NCI-H460 (cell line): Measurements from ENCODE around the gene BCR. TPM values are rescaled to one million over a fixed set of nuclear protein-coding genes. Genes with fewer than 3 reads are reported as not detected.
"Not testable (repeated sequence)": the region's sequence is repeated elsewhere in the genome, so short reads cannot be mapped to it uniquely, and the experiment has no call there.

ENCODE experiments used
- DNase-seq: peaks from one replicate; pipeline ENCODE4 v3.0.0-alpha.2; 2016; ENCODE audit warnings: low read depth; ENCODE audit errors: extremely low read depth
- small RNA-seq, 2 experiments: library from RNA; depleted of rRNA; stranded (forward); fragments of <200 nt; gene quantifications; one replicate each; pipeline ENCODE3, GENCODE V24; 2014
- total RNA-seq: library from RNA; depleted of rRNA; stranded (reverse); fragments of >200 nt; shearing (Covaris generic); gene quantifications from 2 replicates; pipeline ENCODE4 v1.2.3, GENCODE V29; 2014; rRNA removed

BCR gene
- total RNA-seq, 1 experiment from 2014 or later, result 21.2 TPM

GRCh38 chr22:23351321-23351720 is 171.0 kb downstream of the BCR start:
- no peak for DNase-seq

GRCh38 chr22:23353004-23353403 is 172.7 kb downstream of the BCR start:
- DNase-seq, result no peak

- no peak for DNase-seq
These were observed 173.4 kb downstream of the BCR start for GRCh38 chr22:23353696-23354095.

GRCh38 chr22:23356094-23356493 is 175.8 kb downstream of the BCR start:
- DNase-seq, result no peak

DNA sequence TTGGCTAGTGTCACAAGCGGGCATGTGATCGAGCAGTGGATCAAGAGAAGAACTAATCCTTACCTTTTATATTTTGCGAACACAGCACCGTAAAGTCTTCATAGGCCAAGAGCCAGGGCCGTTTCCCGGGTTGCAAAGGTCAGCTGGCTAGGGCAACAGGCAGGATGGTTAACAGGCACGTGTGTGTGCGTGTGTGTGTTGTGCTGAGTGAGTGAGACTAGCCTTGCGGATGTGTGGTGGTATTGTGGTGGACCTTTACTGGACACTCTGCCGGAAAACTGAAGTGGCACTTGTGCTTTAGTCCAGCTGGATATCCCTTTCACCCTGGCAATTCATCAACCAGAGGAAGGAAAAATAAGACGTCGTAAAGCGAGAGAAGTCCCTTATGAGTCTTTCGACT is 176.7 kb downstream of the BCR start:
- DNase-seq, result no peak

- no peak for DNase-seq
These were observed 179.3 kb downstream of the BCR start for GRCh38 chr22:23359583-23360123.

- DNase-seq, result no peak
These were observed 181.4 kb downstream of the BCR start for GRCh38 chr22:23361676-23362075.

GRCh38 chr22:23363683-23364082 is 183.4 kb downstream of the BCR start:
- DNase-seq, result no peak

GRCh38 chr22:23364389-23364788 is 184.1 kb downstream of the BCR start:
- no peak for DNase-seq

DNA sequence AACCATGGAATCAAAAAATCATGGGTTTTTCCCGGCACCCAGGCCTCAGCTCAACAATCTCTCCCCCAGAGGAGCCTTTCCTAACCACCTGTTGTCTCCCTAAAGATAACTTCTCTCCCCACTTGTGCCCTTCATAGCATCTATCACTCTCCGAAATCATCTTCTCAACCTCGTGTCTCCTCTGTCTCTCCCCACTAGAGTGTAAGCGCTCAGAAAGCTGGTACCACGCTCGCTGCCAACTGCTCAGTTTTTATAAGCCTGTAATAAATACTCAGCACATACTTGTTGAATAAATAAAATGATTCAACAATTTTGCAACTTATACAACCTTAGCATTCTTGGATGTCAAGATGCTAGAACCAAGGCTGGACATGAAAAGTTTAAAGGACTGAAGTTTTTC is 185.2 kb downstream of the BCR start:
- DNase-seq, result no peak

DNA sequence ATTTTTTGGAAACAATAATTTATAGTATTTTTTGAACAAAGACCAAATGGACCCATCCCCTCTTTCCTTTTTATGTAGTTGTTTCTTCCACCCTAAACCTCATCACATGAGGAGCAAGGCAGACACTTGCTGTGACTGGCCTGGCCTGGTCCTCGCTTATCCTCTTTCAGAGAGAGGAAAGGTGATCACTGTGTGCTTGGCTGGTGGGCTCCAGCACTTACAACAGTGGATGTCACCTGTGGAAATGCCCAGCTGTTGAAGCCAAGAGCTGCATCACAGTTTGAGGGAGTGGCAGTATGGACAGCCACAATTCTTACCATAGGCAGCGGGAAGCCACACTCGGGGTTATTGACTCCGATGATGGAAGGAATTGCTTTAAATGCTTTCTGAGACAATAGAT is 185.7 kb downstream of the BCR start:
- DNase-seq, result no peak

GRCh38 chr22:23367196-23367595 is 186.9 kb downstream of the BCR start:
- not testable (repeated sequence) for DNase-seq

Small RNA genes lying within 50 kb of the gene (small RNA-seq; reads per million reads assigned to genes)
- 0 reads per million in 2 experiments for gene BCRP8
- gene RF00017, result 0 reads per million in 2 experiments
- 0 reads per million in 2 experiments for gene RF00066
- gene RN7SL263P, result 0 reads per million in 2 experiments

Other genes with a start within 250 kb of the BCR start
- gene GNAZ, start 110.0 kb upstream of the BCR start, total RNA-seq, result 3.8 and 4.0 TPM in 2 replicates
- gene RSPH14, start 38.5 kb upstream of the BCR start, total RNA-seq, result not detected in 2 replicates
- 0.43 and 0.67 TPM in 2 replicates for gene RAB36, start 35.0 kb upstream of the BCR start, total RNA-seq